ENCODE results near the gene ARHGAP15.

DNA sequence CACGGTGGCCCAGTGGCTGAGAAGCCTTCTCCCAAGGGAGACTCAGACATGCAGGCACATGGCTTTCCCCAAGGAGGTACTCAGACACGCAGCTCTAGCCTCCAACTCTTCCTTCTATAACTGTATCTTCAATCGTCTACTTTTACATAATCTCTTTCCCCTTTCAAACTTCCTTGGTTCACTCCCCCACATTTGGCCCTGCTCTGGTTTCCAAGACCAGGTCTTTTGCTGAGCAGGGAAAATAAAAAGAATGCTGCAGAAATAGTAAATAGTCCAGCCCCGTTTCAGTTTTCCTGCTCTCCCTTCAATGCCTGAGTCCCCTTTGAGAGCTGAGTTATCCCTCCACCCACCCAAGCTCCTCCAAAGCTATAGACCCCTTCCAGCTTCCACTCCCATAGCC is 635.0 kb downstream of the ARHGAP15 start:
- TF ChIP-seq TEAD4 (IDR thresholded peaks at IDR 0.05) = no peak
- TF ChIP-seq, protein P1, sequence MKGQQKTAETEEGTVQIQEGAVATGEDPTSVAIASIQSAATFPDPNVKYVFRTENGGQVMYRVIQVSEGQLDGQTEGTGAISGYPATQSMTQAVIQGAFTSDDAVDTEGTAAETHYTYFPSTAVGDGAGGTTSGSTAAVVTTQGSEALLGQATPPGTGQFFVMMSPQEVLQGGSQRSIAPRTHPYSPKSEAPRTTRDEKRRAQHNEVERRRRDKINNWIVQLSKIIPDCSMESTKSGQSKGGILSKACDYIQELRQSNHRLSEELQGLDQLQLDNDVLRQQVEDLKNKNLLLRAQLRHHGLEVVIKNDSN (IDR thresholded peaks at IDR 0.05) = no peak

All from Ishikawa (cell line).